ENCODE results near the gene AKAP7. TPM values are rescaled to one million over a fixed set of nuclear protein-coding genes. Genes with fewer than 3 reads are reported as not detected.
"Not testable (repeated sequence)": the region's sequence is repeated elsewhere in the genome, so short reads cannot be mapped to it uniquely, and the experiment has no call there.

Gene AKAP7
- total RNA-seq, result 10 to 100 TPM in 1 of 4 donors, 1 to 10 TPM in 3; 3.0 to 12.4 (median 3.4) TPM

DNA sequence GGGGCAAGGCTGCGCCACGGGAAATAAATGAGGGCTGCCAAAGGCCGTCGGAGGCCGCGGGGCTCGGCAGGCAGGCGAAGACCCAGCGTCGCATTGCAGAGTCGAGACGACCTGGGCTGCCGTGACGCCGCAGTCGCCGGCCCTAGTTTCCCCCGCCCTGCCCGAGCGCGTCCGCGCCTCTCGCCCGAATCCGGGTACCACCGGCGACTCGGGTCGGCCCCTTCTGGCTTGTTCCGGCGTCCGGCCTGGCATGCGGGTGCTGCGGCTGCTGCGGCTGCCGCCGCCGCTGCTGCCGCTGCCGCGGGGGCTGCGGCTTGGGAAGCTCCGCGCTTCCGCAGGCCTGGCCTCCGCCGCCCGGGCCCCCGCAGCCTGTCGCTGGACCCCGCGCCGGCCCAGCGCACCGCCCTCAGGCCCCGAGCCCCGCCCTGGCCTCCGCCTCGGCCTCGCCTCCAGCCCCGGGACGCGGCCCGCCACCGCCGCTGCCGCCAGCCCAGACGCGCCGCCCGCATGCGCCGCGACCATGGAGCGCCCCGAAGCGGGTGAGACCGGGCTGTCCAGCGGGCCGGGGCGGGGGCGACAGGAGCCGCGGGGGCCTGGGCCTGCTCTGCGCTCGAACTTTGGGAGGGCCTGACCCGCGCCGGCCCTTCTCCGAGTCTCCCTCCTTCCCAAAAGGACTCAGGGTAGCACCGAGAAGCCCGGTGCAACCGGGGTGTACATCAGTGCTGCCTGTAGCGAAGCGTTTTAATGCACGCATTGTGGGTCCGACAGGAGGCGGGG, at the start of gene AKAP7:
AKAP7 (plus strand) TSS at position 224 of the 777 bp plus-strand sequence; CDS start at position 521, 297 bp downstream.
- no peaks in the 10 kb centered on the region for H3K27me3 ChIP-seq
- peak within 1 kb of the TSS; percentile 80 for H3K4me3 ChIP-seq
- TF ChIP-seq POLR2AphosphoS5 (IDR thresholded peaks at IDR 0.05), result peak in 1 of 3 donors; percentile 47
- no peak for TF ChIP-seq EP300 (IDR thresholded peaks at IDR 0.05)
- no peaks in the 10 kb centered on the region for H3K9me3 ChIP-seq
- 0% methylated on average over 14 of the region's 99 CpGs for WGBS
- H3K4me1 ChIP-seq, result peaks cover 8% of the 10 kb centered on the region
- peak; percentile 81 to 86 for DNase-seq (ENCODE audit: low spot score in 2 of 2)
- H3K27ac ChIP-seq, result peak within 1 kb of the TSS; percentile 93
- no peaks in the 10 kb centered on the region for H3K36me3 ChIP-seq

DNA sequence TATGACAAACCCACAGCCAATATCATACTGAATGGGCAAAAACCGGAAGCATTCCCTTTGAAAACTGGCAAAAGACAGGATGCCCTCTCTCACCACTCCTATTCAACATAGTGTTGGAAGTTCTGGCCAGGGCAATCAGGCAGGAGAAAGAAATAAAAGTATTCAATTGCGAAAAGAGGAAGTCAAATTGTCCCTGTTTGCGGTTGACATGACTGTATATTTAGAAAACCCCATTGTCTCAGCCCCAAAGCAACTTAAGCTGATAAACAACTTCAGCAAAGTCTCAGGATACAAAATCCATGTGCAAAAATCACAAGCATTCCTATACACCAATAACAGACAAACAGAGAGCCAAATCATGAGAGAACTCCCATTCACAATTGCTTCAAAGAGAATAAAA, 44.9 kb upstream of the AKAP7 start:
- DNase-seq (ENCODE audit: low spot score in 2 of 2), result not testable (repeated sequence)
- 88% methylated on average over 3 of the region's 3 CpGs for WGBS

DNA sequence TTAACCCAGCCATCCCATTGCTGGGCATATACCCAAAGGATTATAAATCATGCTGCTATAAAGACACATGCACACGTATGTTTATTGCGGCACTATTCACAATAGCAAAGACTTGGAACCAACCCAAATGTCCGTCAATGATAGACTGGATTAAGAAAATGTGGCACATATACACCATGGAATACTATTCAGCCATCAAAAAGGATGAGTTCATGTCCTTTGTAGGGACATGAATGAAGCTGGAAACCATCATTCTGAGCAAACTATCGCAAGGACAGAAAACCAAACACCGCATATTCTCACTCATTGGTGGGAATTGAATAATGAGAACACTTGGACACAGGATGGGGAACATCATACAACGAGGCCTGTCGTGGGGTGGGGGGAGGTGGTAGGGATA, 43.3 kb upstream of the AKAP7 start:
- H3K27me3 ChIP-seq; DNase-seq (ENCODE audit: low spot score in 2 of 2); H3K4me1 ChIP-seq; H3K36me3 ChIP-seq; H3K9me3 ChIP-seq; H3K4me3 ChIP-seq; H3K27ac ChIP-seq: not testable (repeated sequence)
- WGBS, result 89% methylated on average over 7 of the region's 7 CpGs

More for the DNA sequence above, 44.9 kb upstream of the AKAP7 start:
- H3K27me3 ChIP-seq, H3K9me3 ChIP-seq, H3K4me3 ChIP-seq, H3K4me1 ChIP-seq, H3K27ac ChIP-seq, H3K36me3 ChIP-seq: not testable (repeated sequence)

DNA sequence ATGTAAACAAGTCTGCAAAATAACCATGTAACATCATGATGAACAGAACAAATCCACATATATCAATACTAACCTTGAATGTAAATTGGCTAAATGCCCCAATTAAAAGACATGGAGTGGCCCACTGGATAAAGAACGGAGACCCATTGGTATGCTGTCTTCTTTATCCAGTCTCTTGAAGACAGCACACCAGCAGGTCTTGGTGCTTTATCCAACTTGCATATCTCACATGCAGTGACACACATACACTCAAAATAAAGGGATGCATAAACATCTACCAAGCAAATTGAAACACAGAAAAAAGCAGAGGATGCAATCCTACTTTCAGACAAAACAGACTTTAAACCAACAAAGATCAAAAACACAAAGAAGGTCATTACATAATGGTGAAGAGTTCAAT, 41.9 kb upstream of the AKAP7 start:
- no peak for DNase-seq (ENCODE audit: low spot score in 2 of 2)
- peaks cover 7% of the 10 kb centered on the region for H3K9me3 ChIP-seq
- no peaks in the 10 kb centered on the region for H3K27me3 ChIP-seq
- no peaks in the 10 kb centered on the region for H3K4me1 ChIP-seq
- H3K36me3 ChIP-seq, result no peaks in the 10 kb centered on the region
- no peak overlapping the region for H3K4me3 ChIP-seq
- TF ChIP-seq POLR2A (IDR thresholded peaks at IDR 0.05) (no peak), POLR2AphosphoS5 (IDR thresholded peaks at IDR 0.05) (no peak), EP300 (IDR thresholded peaks at IDR 0.05) (no peak)
- TF ChIP-seq, protein P1, sequence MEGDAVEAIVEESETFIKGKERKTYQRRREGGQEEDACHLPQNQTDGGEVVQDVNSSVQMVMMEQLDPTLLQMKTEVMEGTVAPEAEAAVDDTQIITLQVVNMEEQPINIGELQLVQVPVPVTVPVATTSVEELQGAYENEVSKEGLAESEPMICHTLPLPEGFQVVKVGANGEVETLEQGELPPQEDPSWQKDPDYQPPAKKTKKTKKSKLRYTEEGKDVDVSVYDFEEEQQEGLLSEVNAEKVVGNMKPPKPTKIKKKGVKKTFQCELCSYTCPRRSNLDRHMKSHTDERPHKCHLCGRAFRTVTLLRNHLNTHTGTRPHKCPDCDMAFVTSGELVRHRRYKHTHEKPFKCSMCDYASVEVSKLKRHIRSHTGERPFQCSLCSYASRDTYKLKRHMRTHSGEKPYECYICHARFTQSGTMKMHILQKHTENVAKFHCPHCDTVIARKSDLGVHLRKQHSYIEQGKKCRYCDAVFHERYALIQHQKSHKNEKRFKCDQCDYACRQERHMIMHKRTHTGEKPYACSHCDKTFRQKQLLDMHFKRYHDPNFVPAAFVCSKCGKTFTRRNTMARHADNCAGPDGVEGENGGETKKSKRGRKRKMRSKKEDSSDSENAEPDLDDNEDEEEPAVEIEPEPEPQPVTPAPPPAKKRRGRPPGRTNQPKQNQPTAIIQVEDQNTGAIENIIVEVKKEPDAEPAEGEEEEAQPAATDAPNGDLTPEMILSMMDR (IDR thresholded peaks at IDR 0.05), result no peak
- WGBS, result 100% methylated on average over 1 of the region's 1 CpG
- no peak overlapping the region for H3K27ac ChIP-seq

DNA sequence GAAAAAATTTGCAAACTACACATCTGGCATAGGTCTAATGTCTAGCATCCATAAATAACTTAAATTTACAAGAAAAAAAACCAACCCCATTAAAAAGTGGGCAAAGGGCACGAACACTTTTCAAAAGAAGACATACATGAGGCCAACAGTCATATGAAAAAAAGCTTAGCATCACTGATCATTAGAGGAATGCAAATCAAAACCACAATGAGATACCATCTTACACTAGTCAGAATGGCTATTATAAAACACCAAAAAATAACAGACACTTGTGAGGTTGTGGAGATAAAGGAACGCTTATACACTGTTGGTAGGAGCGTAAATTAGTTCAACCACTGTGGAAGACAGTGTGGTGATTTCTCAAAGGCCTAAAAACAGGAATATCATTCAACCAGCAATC, 38.5 kb upstream of the AKAP7 start:
- TF ChIP-seq, protein P1 (IDR thresholded peaks at IDR 0.05), result no peak
- Histone ChIP-seq H3K27ac (no peak overlapping the region), H3K27me3 (no peaks in the 10 kb centered on the region), H3K36me3 (no peaks in the 10 kb centered on the region), H3K4me3 (no peak overlapping the region), H3K4me1 (no peaks in the 10 kb centered on the region), H3K9me3 (peaks cover 7% of the 10 kb centered on the region)
- 77% methylated on average over 3 of the region's 3 CpGs for WGBS
- DNase-seq (ENCODE audit: low spot score in 2 of 2), result no peak

DNA sequence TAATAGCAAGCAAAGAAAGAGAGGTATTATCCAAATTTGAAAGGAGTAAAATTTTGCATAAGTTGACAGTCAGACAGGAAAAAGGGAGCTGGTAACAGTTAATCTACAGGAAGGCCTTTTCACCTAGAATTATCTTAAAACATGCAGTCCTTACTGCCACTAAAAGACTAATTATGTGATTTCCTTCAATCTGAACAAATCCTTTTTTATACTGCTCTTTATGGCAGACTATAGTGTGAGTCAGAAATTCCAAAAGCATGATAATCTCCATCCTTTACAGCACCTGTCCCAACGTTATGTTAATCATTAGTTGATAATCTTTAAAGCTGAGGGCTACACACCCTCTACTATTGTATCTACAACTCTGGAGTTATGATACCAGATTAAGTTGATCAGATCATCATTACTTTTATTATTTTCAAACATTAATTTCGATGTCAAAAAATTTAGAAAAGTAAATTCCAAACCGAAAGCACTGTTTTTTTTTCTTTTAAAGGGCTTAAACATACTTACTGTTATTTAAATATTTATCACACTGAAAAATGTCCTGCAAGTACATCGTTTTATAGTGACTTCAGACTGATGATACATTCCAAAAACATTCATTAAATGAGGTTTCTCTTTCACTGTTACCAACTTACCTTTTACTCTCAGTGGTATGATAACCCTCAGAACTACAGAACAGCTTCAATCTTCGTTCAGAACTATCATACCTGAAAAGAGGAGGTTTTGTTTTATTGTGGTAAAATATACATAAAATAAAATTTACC, 33.2 kb upstream of the AKAP7 start:
- Histone ChIP-seq H3K4me1 (no peaks in the 10 kb centered on the region), H3K27ac (no peak overlapping the region), H3K9me3 (no peaks in the 10 kb centered on the region), H3K27me3 (no peaks in the 10 kb centered on the region), H3K4me3 (no peak overlapping the region), H3K36me3 (no peaks in the 10 kb centered on the region)
- no peak for DNase-seq (ENCODE audit: low spot score in 2 of 2)
- TF ChIP-seq EP300 (IDR thresholded peaks at IDR 0.05) (no peak), POLR2AphosphoS5 (IDR thresholded peaks at IDR 0.05) (no peak)
- TF ChIP-seq, protein P1 (IDR thresholded peaks at IDR 0.05), result no peak
- 66% methylated on average over 5 of the region's 5 CpGs for WGBS

All from suprapubic skin (tissue), 4 donors.